Breast epithelium (tissue), 3 donors: ENCODE measurements around the gene RBCK1.

Experiments used
- POLR2A ChIP-seq: fragments of 450-650 bp; IDR thresholded peaks from one replicate; pipeline ENCODE4 v1.6.1; 2016; ENCODE audit warnings: antibody characterized with exemption, mild to moderate bottlenecking, moderate library complexity
- TF ChIP-seq, protein P1 (sequence below), 3 donors: fragments of 450-650 bp; IDR thresholded peaks; one replicate each; pipeline ENCODE4 v1.5.1; 2016 to 2017; ENCODE audit warnings: antibody characterized with exemption in 3 of 3, mild to moderate bottlenecking in 3 of 3, moderate library complexity in 3 of 3

DNA sequence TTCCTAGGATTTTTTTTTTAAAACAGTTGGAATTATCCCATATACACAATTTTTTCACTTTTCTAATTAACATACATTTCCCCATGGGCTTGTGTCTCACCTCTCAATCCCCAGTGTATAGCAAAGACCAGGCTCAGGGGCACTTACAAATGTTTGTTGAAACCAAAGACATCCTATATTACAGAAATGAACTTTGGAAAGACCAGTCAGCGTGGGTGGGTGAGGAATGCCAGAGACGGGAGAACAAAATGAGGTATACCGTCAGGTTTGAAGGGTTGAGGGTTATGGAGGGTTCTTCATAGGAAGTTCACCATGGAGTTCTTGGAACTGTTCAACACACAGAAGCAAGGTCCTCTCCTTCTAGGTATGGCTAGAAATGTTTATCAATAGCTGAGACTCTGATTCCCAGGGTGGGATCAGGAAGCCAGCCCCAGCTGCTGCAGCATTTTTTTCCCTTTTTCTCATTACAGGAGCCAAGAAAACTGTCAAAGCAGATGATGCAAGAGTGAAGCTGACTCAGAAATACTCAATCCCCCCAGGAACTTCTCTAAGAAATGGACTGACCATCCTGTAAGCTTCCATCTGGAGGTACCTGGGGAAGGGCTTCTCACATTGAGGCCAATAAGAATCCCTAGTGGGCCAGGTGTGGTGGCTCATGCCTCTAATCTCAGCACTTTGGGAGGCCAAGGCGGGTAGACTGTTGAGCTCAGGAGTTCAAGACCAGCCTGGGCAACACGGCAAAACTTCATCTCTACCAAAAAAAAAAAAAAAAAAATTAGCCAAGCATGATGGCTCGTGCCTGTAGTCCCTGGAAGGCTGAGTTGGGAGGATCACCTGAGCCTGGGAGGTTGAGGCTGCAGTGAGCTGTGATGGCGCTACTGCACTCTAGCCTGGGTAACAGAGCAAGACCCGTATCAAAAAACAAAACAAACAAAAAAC, 70.2 kb downstream of the RBCK1 start:
- TF ChIP-seq POLR2A, result no peak
- TF ChIP-seq, protein P1, sequence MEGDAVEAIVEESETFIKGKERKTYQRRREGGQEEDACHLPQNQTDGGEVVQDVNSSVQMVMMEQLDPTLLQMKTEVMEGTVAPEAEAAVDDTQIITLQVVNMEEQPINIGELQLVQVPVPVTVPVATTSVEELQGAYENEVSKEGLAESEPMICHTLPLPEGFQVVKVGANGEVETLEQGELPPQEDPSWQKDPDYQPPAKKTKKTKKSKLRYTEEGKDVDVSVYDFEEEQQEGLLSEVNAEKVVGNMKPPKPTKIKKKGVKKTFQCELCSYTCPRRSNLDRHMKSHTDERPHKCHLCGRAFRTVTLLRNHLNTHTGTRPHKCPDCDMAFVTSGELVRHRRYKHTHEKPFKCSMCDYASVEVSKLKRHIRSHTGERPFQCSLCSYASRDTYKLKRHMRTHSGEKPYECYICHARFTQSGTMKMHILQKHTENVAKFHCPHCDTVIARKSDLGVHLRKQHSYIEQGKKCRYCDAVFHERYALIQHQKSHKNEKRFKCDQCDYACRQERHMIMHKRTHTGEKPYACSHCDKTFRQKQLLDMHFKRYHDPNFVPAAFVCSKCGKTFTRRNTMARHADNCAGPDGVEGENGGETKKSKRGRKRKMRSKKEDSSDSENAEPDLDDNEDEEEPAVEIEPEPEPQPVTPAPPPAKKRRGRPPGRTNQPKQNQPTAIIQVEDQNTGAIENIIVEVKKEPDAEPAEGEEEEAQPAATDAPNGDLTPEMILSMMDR (IDR thresholded peaks at IDR 0.05), result no peak
